GM21786 (cell line): ENCODE results near the gene IGSF6.
"Not testable (repeated sequence)": the region's sequence is repeated elsewhere in the genome, so short reads cannot be mapped to it uniquely, and the experiment has no call there.

Experiments used
- ATAC-seq: cut with Tn5 transposase; IDR thresholded peaks from one replicate; pipeline ENCODE4 v1.9.1; 2021; ENCODE audit not compliant: unreplicated experiment

The IGSF6 gene

GRCh38 chr16:21629616-21630539 is 22.5 kb downstream of the IGSF6 start:
- not testable (repeated sequence) for ATAC-seq

GRCh38 chr16:21628772-21629171 is 23.6 kb downstream of the IGSF6 start:
- no peak for ATAC-seq

DNA sequence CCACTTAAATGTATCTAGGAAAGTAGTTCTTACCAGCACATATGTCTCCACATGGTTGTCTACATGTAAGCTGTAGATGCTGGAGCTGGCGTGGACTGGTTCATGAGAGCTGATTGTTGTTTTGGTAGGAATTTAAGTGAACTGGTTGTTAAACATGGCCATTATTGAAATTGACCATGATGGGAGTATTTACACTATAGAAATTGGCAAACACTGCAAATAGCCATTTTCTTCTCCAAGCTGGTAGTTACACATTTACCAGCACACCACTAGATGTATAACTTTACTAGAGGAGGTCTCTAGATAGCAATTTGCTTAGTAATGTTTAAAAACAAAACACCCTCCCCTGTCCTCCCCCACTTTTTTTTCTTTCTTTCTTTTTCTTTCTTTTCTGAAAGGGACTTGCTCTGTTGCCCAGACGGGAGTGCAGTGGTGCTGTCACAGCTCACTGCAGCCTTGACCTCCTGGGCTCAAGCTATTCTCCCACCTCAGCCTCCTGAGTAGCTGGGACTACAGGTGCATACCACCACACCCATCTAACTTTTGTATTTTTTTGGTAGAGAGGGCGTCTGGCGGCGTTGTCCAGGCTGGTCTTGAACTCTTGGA is 24.2 kb downstream of the IGSF6 start:
- no peak for ATAC-seq

- no peak for ATAC-seq
Measured at GRCh38 chr16:21626659-21627277, 25.6 kb downstream of the IGSF6 start.

DNA sequence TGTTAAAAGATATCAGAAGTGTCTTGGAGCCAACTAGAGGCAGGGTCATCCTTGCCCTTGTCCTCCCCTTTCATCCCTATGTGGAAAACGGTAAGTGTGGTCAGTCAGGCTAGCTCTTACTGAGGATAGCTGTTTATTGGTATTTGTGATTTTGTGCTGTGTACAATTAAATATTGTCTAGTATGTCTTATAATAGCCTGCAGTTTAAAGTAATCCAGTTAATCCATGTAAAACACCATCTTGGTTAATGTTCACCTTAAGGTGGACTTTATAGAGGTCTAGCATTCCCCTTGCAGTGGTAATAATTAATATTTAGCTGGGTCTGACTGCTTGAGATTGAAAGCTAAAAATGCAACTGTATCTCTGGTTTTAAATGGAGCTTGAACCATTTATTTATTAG is 27.4 kb downstream of the IGSF6 start:
- ATAC-seq, result no peak

DNA sequence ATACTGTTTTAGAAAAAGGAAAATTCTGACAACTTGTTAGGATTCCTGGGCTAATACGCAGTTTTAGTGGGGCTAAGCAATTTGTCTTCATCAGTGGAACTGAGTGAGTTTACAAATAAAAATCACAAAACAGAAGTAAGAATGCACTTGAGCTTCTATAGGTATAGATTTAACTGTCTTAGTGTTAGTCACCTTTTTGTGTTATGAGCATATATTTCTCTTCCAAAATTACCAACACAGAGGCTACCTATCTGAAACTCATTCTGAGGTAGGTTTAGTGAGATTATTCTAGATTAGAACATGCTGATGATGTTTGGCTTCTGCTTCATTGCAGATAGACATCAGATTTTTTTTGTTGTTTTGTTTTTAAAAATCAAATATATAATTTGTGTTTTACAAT is 29.9 kb downstream of the IGSF6 start:
- no peak for ATAC-seq

GRCh38 chr16:21620592-21620991 is 31.8 kb downstream of the IGSF6 start:
- no peak for ATAC-seq

GRCh38 chr16:21619765-21620425 is 32.5 kb downstream of the IGSF6 start:
- ATAC-seq, result no peak

DNA sequence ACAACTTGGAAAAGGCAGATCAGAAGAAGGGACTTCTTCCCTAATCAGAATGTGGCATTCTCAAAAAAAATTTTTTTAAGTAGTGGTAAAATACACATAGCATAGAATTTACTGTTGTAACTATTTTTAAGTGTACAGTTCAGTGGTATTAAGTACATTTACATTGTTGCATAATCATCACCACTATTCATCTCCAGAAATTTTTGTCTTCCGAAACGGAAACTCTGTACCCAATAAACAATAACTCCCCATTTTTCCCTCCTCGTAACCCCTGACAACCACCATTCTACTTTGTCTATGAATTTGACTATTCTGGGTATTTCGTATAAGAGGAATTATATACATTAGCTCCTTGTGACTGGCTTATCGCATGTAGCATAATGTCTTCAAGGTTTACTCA is 34.1 kb downstream of the IGSF6 start:
- no peak for ATAC-seq

- no peak for ATAC-seq
Measured at GRCh38 chr16:21617607-21618006, 34.8 kb downstream of the IGSF6 start.

DNA sequence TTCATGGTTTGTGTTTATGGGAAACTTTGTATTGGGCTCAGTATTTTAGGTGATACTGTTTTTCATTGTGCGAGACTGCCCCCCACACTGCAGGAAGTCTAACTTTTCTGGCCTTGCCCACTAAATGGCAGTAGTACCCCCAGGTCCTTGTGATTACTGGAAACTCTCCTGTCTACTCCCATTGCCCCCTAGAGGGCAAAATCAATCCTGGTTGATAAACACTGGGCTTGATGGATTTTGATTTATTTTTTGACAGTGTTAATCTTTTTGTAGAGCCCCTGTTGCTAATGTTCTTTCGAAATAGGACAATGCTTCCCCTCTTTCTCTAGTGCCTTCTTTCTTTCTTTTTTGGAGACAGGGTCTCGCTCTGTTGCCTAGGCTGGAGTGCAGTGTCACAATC is 37.5 kb downstream of the IGSF6 start:
- ATAC-seq, result no peak

DNA sequence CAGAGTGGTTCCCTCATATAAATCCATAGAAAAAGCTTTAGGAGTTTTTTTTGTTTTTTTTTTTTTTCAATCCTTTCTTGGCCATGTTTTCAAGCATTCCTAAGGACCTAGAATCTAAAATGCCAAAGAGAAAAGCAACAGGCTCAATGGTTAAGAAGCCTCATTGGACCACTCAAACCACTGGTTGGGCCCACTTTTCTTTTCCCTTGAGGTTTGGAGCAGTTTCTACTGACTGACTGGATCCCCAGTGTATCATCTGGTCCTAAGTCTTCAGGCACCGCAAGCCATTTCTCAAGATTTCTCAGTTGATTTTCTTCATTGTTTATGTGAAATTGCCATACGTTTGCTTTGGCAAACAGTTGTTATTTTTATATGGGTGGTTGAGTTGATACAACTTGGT is 38.6 kb downstream of the IGSF6 start:
- ATAC-seq, result no peak

GRCh38 chr16:21613361-21613760 is 39.0 kb downstream of the IGSF6 start:
- ATAC-seq, result no peak

- no peak for ATAC-seq
Measured at GRCh38 chr16:21611556-21612384, 40.6 kb downstream of the IGSF6 start.

- no peak for ATAC-seq
Measured at GRCh38 chr16:21611198-21611555, 41.2 kb downstream of the IGSF6 start.

- no peak for ATAC-seq
Measured at GRCh38 chr16:21610766-21611165, 41.6 kb downstream of the IGSF6 start.

GRCh38 chr16:21610006-21610544 is 42.3 kb downstream of the IGSF6 start:
- no peak for ATAC-seq

GRCh38 chr16:21608639-21609328 is 43.6 kb downstream of the IGSF6 start:
- ATAC-seq, result no peak

- not testable (repeated sequence) for ATAC-seq
Measured at GRCh38 chr16:21605848-21606247, 46.6 kb downstream of the IGSF6 start.

DNA sequence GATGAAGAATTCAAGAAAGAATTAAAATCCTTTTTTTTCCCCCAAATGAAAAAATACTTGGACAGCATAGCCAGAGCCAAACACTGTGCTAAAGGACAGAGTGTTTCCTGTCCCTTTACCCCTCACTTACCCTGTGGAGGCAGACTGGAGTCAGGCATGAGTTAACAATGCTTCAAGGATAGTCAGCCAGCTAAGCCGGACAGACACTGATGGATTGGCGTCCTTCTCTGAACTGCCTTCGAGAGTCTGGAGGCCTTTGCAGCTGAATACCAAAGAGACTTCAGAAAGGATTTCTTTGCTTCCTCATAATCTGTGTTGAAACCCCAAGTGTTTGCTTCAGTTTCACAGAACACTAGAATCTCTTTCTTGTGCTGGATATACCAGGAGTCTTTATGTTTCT is 48.5 kb downstream of the IGSF6 start:
- no peak for ATAC-seq
